ENCODE data around the gene CUL2. TPM values are rescaled to one million over a fixed set of nuclear protein-coding genes. Genes with fewer than 3 reads are reported as not detected.

The CUL2 gene
- total RNA-seq, 1 experiment from 2014 or later: 36.1 TPM

GRCh38 chr10:35124540-35124939, 34.4 kb upstream of the CUL2 start:
- BruUV-seq (replicated peaks): no TSS peak
- ChIA-PET POLR2A (no interaction called here), CTCF (no interaction called here), RAD21 (ENCODE audit: low non-redundant PET in 1 of 2, low total read pairs in 2 of 2, uncharacterized antibody in 2 of 2, unreplicated experiment in 2 of 2) (no interaction called here)
- H3K9me3 ChIP-seq (ENCODE audit: control insufficient read depth in 1 of 2, insufficient read depth in 1 of 2, low read depth in 1 of 2, low read length in 2 of 2): no peaks in the 10 kb centered on the region
- no peak overlapping the region for H2AFZ ChIP-seq (ENCODE audit: low read depth, low read length, poor library complexity, severe bottlenecking)
- ATAC-seq (no peak), DNase-seq (ENCODE audit: low read depth, low spot score) (no peak)
- no peaks in the 10 kb centered on the region for H3K36me3 ChIP-seq (ENCODE audit: control insufficient read depth in 1 of 2, insufficient read depth in 2 of 2, low read length in 2 of 2)
- peaks cover 3 to 21% of the 10 kb centered on the region in 2 experiments; a peak in 3 of 4 replicates for H3K4me1 ChIP-seq (ENCODE audit: control insufficient read depth in 1 of 2, insufficient read depth in 2 of 2, low read length in 2 of 2)
- no peak overlapping the region for H3K4me3 ChIP-seq (replicated peaks in 1 of 2; ENCODE audit: low read depth in 1 of 2, low read length in 2 of 2)
- no peak overlapping the region for H3K27ac ChIP-seq (ENCODE audit: low read depth, low read length)
- H4K20me1 ChIP-seq (ENCODE audit: insufficient read depth): no peaks in the 10 kb centered on the region
- H3K27me3 ChIP-seq (ENCODE audit: insufficient read depth, low read length): no peaks in the 10 kb centered on the region
- no peaks in the 10 kb centered on the region for H3K9me2 ChIP-seq (ENCODE audit: insufficient read depth)
- no peak overlapping the region for H3K9ac ChIP-seq (ENCODE audit: low read length)
- peaks cover 22% of the 10 kb centered on the region for H3K79me2 ChIP-seq (ENCODE audit: insufficient read depth, low read length)
- intact Hi-C loops (cut with micrococcal nuclease): no loop called here
- H3K4me2 ChIP-seq (ENCODE audit: low read length): no peak overlapping the region
- TF ChIP-seq, protein P1, sequence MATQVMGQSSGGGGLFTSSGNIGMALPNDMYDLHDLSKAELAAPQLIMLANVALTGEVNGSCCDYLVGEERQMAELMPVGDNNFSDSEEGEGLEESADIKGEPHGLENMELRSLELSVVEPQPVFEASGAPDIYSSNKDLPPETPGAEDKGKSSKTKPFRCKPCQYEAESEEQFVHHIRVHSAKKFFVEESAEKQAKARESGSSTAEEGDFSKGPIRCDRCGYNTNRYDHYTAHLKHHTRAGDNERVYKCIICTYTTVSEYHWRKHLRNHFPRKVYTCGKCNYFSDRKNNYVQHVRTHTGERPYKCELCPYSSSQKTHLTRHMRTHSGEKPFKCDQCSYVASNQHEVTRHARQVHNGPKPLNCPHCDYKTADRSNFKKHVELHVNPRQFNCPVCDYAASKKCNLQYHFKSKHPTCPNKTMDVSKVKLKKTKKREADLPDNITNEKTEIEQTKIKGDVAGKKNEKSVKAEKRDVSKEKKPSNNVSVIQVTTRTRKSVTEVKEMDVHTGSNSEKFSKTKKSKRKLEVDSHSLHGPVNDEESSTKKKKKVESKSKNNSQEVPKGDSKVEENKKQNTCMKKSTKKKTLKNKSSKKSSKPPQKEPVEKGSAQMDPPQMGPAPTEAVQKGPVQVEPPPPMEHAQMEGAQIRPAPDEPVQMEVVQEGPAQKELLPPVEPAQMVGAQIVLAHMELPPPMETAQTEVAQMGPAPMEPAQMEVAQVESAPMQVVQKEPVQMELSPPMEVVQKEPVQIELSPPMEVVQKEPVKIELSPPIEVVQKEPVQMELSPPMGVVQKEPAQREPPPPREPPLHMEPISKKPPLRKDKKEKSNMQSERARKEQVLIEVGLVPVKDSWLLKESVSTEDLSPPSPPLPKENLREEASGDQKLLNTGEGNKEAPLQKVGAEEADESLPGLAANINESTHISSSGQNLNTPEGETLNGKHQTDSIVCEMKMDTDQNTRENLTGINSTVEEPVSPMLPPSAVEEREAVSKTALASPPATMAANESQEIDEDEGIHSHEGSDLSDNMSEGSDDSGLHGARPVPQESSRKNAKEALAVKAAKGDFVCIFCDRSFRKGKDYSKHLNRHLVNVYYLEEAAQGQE (IDR thresholded peaks at IDR 0.05; ENCODE audit: low read depth): no peak
- TF ChIP-seq EZH2phosphoT487 (IDR thresholded peaks at IDR 0.05; ENCODE audit: borderline replicate concordance): no peak
- no peak for TF ChIP-seq ZNF274 (IDR thresholded peaks at IDR 0.05; ENCODE audit: low read depth, low read length)
- TF ChIP-seq, protein P2, sequence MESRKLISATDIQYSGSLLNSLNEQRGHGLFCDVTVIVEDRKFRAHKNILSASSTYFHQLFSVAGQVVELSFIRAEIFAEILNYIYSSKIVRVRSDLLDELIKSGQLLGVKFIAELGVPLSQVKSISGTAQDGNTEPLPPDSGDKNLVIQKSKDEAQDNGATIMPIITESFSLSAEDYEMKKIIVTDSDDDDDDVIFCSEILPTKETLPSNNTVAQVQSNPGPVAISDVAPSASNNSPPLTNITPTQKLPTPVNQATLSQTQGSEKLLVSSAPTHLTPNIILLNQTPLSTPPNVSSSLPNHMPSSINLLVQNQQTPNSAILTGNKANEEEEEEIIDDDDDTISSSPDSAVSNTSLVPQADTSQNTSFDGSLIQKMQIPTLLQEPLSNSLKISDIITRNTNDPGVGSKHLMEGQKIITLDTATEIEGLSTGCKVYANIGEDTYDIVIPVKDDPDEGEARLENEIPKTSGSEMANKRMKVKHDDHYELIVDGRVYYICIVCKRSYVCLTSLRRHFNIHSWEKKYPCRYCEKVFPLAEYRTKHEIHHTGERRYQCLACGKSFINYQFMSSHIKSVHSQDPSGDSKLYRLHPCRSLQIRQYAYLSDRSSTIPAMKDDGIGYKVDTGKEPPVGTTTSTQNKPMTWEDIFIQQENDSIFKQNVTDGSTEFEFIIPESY (IDR thresholded peaks at IDR 0.05; ENCODE audit: extremely low read depth, insufficient replicate concordance, low read length): no peak
- no peak for TF ChIP-seq SIN3A (IDR thresholded peaks at IDR 0.05; ENCODE audit: low read depth)
- no peak for TF ChIP-seq ELF1 (IDR thresholded peaks at IDR 0.05; ENCODE audit: borderline replicate concordance, low read depth)
- no peak for TF ChIP-seq POLR2A (IDR thresholded peaks at IDR 0.05; ENCODE audit: borderline replicate concordance, extremely low read depth, insufficient read depth, insufficient read length)
- no peak for TF ChIP-seq POLR2AphosphoS5 (IDR thresholded peaks at IDR 0.05; ENCODE audit: low read depth, low read length)
- no peak for TF ChIP-seq SRF (IDR thresholded peaks at IDR 0.05; ENCODE audit: low read depth)
- TF ChIP-seq SP1 (IDR thresholded peaks at IDR 0.05; ENCODE audit: low read depth): no peak
- TF ChIP-seq FOSL1 (IDR thresholded peaks at IDR 0.05; ENCODE audit: low read depth): no peak

Measured in HCT116 (cell line).